A549 (cell line): ENCODE results near the gene ADNP2. TPM values are rescaled to one million over a fixed set of nuclear protein-coding genes. Genes with fewer than 3 reads are reported as not detected.

Source experiments
- ATAC-seq, 2 experiments: fragments of 200-7000 bp in 1 of 2; fragments of >200 bp in 1 of 2; cut with Nextera tagmentation in 1 of 2; cut with Tn5 transposase in 1 of 2; 3 replicates each; pipeline versions ENCODE4 v1.8.0 to v1.9.1; 2018 to 2020; ENCODE audit warnings: mild to moderate bottlenecking in 1 of 2, moderate library complexity in 1 of 2
- CTCF ChIA-PET: fragments of 300-600 bp; sonication (Branson Sonifier 250); formaldehyde crosslinking; extraction: SDS; loops from one replicate; lab custom pipeline; 2021; ENCODE audit warnings: antibody characterized with exemption, inconsistent platforms; lab: Yijun Ruan, JAX
- POLR2A ChIA-PET: fragments of 350-600 bp; formaldehyde crosslinking; extraction: SDS; loops from one replicate; lab custom pipeline; 2021; ENCODE audit warnings: antibody characterized with exemption, inconsistent platforms; lab: Yijun Ruan, JAX
- DNase-seq, 2 experiments: peaks; one replicate each; pipeline versions ENCODE4 v3.0.0 to v3.0.0-alpha.2; 2011 to 2016; ENCODE audit warnings: low read depth in 1 of 2, low spot score in 1 of 2
- FAIRE-seq: peaks from 2 replicates; lab custom pipeline; 2011; peaks lifted over from hg19 to GRCh38; lab: Jason Lieb, UNC
- H3K27ac ChIP-seq, 2 experiments: fragments of >200 bp; sonication (Bioruptor Twin); formaldehyde crosslinking; 3 replicates each; pipeline ENCODE4 v1.5.1; 2016 to 2017
- H3K4me1 ChIP-seq: fragments of >200 bp; sonication (Bioruptor Twin); formaldehyde crosslinking; 3 replicates; pipeline ENCODE4 v1.6.1; 2016
- H3K4me2 ChIP-seq: fragments of >200 bp; sonication (Bioruptor Twin); formaldehyde crosslinking; 3 replicates; pipeline ENCODE4 v1.6.1; 2016
- H3K4me3 ChIP-seq: fragments of >200 bp; sonication (Bioruptor Twin); formaldehyde crosslinking; 3 replicates; pipeline ENCODE4 v1.5.1; 2016
- H3K9me3 ChIP-seq: fragments of >200 bp; sonication (Bioruptor Twin); formaldehyde crosslinking; 3 replicates; pipeline ENCODE4 v1.6.1; 2016
- BHLHE40 ChIP-seq: IDR thresholded peaks from 2 replicates; pipeline ENCODE4 v1.6.1; 2012; ENCODE audit warnings: low read depth, low read length, inconsistent platforms
- CBX2 ChIP-seq: fragments of 200-600 bp; sonication (generic); IDR thresholded peaks from 2 replicates; pipeline ENCODE4 v1.6.1; 2016; ENCODE audit warnings: low read depth, mild to moderate bottlenecking, borderline replicate concordance
- CHD2 ChIP-seq: fragments of 150-350 bp; IDR thresholded peaks from 2 replicates; pipeline ENCODE4 v1.6.1; 2014; ENCODE audit warnings: low read length; ENCODE audit not compliant: partially characterized antibody
- CHD4 ChIP-seq: fragments of 200-600 bp; sonication (generic); IDR thresholded peaks from 2 replicates; pipeline ENCODE4 v1.6.1; 2016; ENCODE audit warnings: antibody characterized with exemption, mild to moderate bottlenecking, borderline replicate concordance
- EHF ChIP-seq: fragments of 250-450 bp; sonication (Bioruptor Pico); IDR thresholded peaks from 2 replicates; pipeline ENCODE4 v1.5.0; 2020; ENCODE audit warnings: mild to moderate bottlenecking
- EHMT2 ChIP-seq: fragments of 200-600 bp; sonication (generic); IDR thresholded peaks from 2 replicates; pipeline ENCODE4 v1.6.1; 2016; ENCODE audit warnings: antibody characterized with exemption, low read depth, mild to moderate bottlenecking, moderate library complexity
- FOXS1 ChIP-seq: fragments of 250-450 bp; sonication (Bioruptor Pico); IDR thresholded peaks from 2 replicates; pipeline ENCODE4 v1.5.0; 2020; ENCODE audit warnings: mild to moderate bottlenecking, moderate library complexity
- HOXB5 ChIP-seq: fragments of 250-450 bp; sonication (Bioruptor Pico); IDR thresholded peaks from 2 replicates; pipeline ENCODE4 v1.5.0; 2020; ENCODE audit warnings: mild to moderate bottlenecking, moderate library complexity
- KDM1A ChIP-seq: fragments of 200-600 bp; sonication (generic); IDR thresholded peaks from 2 replicates; pipeline ENCODE4 v1.6.1; 2016; ENCODE audit warnings: low read depth, mild to moderate bottlenecking
- MAZ ChIP-seq: fragments of 150-350 bp; IDR thresholded peaks from 2 replicates; pipeline ENCODE4 v1.6.1; 2014; ENCODE audit warnings: antibody characterized with exemption, low read depth, low read length, borderline replicate concordance
- NPAS2 ChIP-seq: fragments of 250-450 bp; sonication (Bioruptor Pico); IDR thresholded peaks from 2 replicates; pipeline ENCODE4 v1.8.0; 2022; ENCODE audit warnings: mild to moderate bottlenecking, moderate library complexity, borderline replicate concordance
- PHF8 ChIP-seq: fragments of 200-600 bp; sonication (generic); IDR thresholded peaks from 2 replicates; pipeline ENCODE4 v1.6.1; 2016; ENCODE audit warnings: low read depth, mild to moderate bottlenecking, antibody characterized with exemption, moderate library complexity, borderline replicate concordance
- POLR2AphosphoS2 ChIP-seq: conservative IDR thresholded peaks from 2 replicates; pipeline ENCODE4 v1.6.1; 2012; ENCODE audit warnings: low read length, improper control_type of control experiment, inconsistent platforms
- RNF2 ChIP-seq: fragments of 200-600 bp; sonication (generic); IDR thresholded peaks from 2 replicates; pipeline ENCODE4 v1.6.1; 2016; ENCODE audit warnings: low read depth, mild to moderate bottlenecking, antibody characterized with exemption, moderate library complexity, borderline replicate concordance
- ZC3H11A ChIP-seq: fragments of 450-650 bp; IDR thresholded peaks from 2 replicates; pipeline ENCODE4 v1.6.1; 2014; ENCODE audit warnings: antibody characterized with exemption, mild to moderate bottlenecking
- ZNF302 ChIP-seq: fragments of 250-450 bp; sonication (Bioruptor Pico); IDR thresholded peaks from 2 replicates; pipeline ENCODE4 v1.9.0; 2021; ENCODE audit warnings: inconsistent platforms, mild to moderate bottlenecking, moderate library complexity
- ZSCAN20 ChIP-seq: fragments of 250-450 bp; sonication (Bioruptor Pico); IDR thresholded peaks from 2 replicates; pipeline ENCODE4 v1.8.0; 2022; ENCODE audit warnings: mild to moderate bottlenecking, moderate library complexity
- WGBS: methylation state at CpG from one replicate; pipeline ENCODE4 v1.1.6; 2017; ENCODE audit errors: missing lambda C conversion rate; 5-methylcytosine and 5-hydroxymethylcytosine counted together
- polyA plus RNA-seq, 4 experiments: library from polyadenylated mRNA; depleted of rRNA in 3 of 4; stranded (reverse); fragments of >200 nt; fragmentation: RNase III in 1 of 4; extraction: RNeasy Plus Mini Kit Qiagen cat#74134 plus additional on column Dnase treatment in 1 of 4; gene quantifications; 2 replicates in 3 of 4; 3 replicates in 1 of 4; pipeline ENCODE4 v1.2.3, GENCODE V29; 2011 to 2017
- TF ChIP-seq, protein P1 (sequence below): fragments of 200-600 bp; sonication (generic); IDR thresholded peaks from 2 replicates; pipeline ENCODE4 v1.6.1; 2016; ENCODE audit warnings: antibody characterized with exemption, mild to moderate bottlenecking, moderate library complexity
- TF ChIP-seq, protein P2 (sequence below): fragments of 250-450 bp; sonication (Bioruptor Pico); IDR thresholded peaks from 2 replicates; pipeline ENCODE4 v1.5.0; 2021; ENCODE audit warnings: mild to moderate bottlenecking, moderate library complexity, borderline replicate concordance
- TF ChIP-seq, protein P3 (sequence below): IDR thresholded peaks from 2 replicates; pipeline ENCODE4 v1.6.1; 2012
- TF ChIP-seq, protein P4 (sequence below): fragments of >200 bp; sonication (Bioruptor Twin); formaldehyde crosslinking; IDR thresholded peaks from 2 replicates; pipeline ENCODE4 v1.6.1; 2016
- TF ChIP-seq, protein P5 (sequence below): fragments of 450-650 bp; IDR thresholded peaks from 2 replicates; pipeline ENCODE4 v1.6.1; 2014; ENCODE audit warnings: antibody characterized with exemption

The ADNP2 gene
- polyA plus RNA-seq, 2 of the 4 experiments (the other 2 are of a cell fraction): 9.8 to 9.9 TPM

DNA sequence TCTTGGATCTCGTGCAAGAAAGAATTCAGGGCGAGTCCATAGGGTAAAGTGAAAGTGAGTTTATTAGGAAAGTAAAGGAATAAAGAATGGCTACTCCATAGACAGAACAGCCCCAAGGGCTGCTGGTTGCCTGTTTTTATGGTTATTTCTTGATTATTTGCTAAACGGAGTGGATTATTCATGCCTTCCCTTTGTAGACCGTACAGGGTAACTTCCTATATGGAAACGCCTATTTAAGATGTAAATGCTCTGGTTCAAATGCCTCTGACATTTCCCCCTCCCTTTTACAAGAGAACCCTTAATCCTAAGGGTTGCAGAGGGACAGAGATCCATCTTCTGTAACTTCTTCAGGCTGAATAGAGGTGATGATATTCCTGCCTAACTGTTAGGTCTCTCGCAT is 49.1 kb upstream of the ADNP2 start:
- Histone ChIP-seq H3K4me3 (no peak overlapping the region), H3K27ac (no peak overlapping the region), H3K9me3 (peaks cover 13% of the 10 kb centered on the region), H3K4me2 (no peak overlapping the region), H3K4me1 (no peaks in the 10 kb centered on the region)
- FAIRE-seq (no peak), ATAC-seq (no peak), DNase-seq (no peak)
- CTCF ChIA-PET: no interaction called here
- POLR2A ChIA-PET: no interaction called here
- WGBS: 45% methylated on average over 6 of the region's 6 CpGs
- TF ChIP-seq NPAS2 (CRISPR knock-in tag) (no peak), EHF (CRISPR knock-in tag) (no peak), KDM1A (no peak), PHF8 (no peak), MAZ (no peak), CBX2 (no peak), HOXB5 (CRISPR knock-in tag) (no peak), CHD4 (no peak), ZNF302 (CRISPR knock-in tag) (no peak)
- TF ChIP-seq, protein P1, sequence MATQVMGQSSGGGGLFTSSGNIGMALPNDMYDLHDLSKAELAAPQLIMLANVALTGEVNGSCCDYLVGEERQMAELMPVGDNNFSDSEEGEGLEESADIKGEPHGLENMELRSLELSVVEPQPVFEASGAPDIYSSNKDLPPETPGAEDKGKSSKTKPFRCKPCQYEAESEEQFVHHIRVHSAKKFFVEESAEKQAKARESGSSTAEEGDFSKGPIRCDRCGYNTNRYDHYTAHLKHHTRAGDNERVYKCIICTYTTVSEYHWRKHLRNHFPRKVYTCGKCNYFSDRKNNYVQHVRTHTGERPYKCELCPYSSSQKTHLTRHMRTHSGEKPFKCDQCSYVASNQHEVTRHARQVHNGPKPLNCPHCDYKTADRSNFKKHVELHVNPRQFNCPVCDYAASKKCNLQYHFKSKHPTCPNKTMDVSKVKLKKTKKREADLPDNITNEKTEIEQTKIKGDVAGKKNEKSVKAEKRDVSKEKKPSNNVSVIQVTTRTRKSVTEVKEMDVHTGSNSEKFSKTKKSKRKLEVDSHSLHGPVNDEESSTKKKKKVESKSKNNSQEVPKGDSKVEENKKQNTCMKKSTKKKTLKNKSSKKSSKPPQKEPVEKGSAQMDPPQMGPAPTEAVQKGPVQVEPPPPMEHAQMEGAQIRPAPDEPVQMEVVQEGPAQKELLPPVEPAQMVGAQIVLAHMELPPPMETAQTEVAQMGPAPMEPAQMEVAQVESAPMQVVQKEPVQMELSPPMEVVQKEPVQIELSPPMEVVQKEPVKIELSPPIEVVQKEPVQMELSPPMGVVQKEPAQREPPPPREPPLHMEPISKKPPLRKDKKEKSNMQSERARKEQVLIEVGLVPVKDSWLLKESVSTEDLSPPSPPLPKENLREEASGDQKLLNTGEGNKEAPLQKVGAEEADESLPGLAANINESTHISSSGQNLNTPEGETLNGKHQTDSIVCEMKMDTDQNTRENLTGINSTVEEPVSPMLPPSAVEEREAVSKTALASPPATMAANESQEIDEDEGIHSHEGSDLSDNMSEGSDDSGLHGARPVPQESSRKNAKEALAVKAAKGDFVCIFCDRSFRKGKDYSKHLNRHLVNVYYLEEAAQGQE: no peak
- TF ChIP-seq, protein P2, sequence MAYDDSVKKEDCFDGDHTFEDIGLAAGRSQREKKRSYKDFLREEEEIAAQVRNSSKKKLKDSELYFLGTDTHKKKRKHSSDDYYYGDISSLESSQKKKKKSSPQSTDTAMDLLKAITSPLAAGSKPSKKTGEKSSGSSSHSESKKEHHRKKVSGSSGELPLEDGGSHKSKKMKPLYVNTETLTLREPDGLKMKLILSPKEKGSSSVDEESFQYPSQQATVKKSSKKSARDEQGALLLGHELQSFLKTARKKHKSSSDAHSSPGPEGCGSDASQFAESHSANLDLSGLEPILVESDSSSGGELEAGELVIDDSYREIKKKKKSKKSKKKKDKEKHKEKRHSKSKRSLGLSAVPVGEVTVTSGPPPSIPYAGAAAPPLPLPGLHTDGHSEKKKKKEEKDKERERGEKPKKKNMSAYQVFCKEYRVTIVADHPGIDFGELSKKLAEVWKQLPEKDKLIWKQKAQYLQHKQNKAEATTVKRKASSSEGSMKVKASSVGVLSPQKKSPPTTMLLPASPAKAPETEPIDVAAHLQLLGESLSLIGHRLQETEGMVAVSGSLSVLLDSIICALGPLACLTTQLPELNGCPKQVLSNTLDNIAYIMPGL (CRISPR knock-in tag): no peak
- TF ChIP-seq, protein P3, sequence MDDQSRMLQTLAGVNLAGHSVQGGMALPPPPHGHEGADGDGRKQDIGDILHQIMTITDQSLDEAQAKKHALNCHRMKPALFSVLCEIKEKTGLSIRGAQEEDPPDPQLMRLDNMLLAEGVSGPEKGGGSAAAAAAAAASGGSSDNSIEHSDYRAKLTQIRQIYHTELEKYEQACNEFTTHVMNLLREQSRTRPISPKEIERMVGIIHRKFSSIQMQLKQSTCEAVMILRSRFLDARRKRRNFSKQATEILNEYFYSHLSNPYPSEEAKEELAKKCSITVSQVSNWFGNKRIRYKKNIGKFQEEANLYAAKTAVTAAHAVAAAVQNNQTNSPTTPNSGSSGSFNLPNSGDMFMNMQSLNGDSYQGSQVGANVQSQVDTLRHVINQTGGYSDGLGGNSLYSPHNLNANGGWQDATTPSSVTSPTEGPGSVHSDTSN: no peak

DNA sequence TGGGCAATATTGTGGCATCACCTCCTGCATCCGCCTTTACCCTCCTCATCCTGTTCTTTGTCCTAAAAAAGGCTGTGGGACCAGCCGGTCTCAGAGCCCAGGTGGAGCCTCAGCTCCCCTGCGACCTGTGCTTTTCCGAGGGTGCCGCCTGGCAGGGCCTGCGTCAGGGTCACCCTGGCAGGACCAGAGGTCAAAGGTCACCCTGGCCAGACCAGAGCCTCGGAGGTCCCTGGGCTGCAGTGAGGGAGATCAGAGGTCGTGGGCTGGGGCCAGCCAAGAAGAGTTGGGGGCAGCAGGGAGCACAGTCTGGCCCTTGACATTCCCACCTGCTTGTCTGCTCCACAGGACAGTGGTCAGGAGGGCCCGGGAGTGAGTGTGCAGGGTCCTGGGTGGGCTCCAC is 43.4 kb upstream of the ADNP2 start:
- ChIA-PET CTCF (interaction anchor here (1.4 kb wide), 1 partner anchor 30 kb away, joined by 5 read pairs; no protein-coding TSS in a partner anchor), POLR2A (no interaction called here)
- no peak for TF ChIP-seq BHLHE40
- no peak for TF ChIP-seq POLR2AphosphoS2
- no peak for TF ChIP-seq PHF8
- no peak for TF ChIP-seq ZSCAN20 (CRISPR knock-in tag)
- no peak for ATAC-seq
- FAIRE-seq: no peak
- no peak for DNase-seq
- Histone ChIP-seq H3K4me2 (no peak overlapping the region), H3K9me3 (no peaks in the 10 kb centered on the region), H3K4me1 (no peaks in the 10 kb centered on the region), H3K4me3 (no peak overlapping the region), H3K27ac (no peak overlapping the region)
- 100% methylated on average over 2 of the region's 9 CpGs for WGBS

DNA sequence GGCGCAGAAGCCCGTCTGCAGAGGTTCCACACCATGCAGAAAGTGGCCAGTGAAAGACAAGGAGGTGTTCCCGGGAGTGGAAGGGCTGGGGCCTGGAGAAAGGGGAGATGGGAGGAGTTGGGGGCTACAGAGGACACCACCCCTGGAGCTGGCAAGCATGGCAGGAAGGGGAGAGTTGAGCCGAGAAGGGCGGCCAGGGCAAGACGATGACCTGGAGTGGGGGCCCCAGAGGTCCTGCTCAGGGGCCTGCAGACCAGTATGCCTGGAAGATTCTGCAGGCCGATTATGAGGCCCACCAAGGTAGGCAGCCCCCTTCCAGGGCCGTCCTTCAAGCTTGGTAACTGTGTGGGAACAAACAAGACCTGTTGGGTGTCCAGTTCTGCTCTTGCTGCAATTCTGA is 41.7 kb upstream of the ADNP2 start:
- H3K4me3 ChIP-seq: no peak overlapping the region
- H3K4me1 ChIP-seq: no peaks in the 10 kb centered on the region
- TF ChIP-seq CHD2 (no peak), FOXS1 (CRISPR knock-in tag) (no peak), MAZ (no peak), EHMT2 (no peak), POLR2AphosphoS2 (no peak), ZC3H11A (no peak), RNF2 (no peak), HOXB5 (CRISPR knock-in tag) (no peak)
- TF ChIP-seq, protein P4, sequence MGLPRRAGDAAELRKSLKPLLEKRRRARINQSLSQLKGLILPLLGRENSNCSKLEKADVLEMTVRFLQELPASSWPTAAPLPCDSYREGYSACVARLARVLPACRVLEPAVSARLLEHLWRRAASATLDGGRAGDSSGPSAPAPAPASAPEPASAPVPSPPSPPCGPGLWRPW: no peak
- TF ChIP-seq, protein P5, sequence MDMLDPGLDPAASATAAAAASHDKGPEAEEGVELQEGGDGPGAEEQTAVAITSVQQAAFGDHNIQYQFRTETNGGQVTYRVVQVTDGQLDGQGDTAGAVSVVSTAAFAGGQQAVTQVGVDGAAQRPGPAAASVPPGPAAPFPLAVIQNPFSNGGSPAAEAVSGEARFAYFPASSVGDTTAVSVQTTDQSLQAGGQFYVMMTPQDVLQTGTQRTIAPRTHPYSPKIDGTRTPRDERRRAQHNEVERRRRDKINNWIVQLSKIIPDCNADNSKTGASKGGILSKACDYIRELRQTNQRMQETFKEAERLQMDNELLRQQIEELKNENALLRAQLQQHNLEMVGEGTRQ: no peak
- 68% methylated on average over 8 of the region's 8 CpGs for WGBS
- ATAC-seq (no peak), FAIRE-seq (no peak), DNase-seq (no peak)
- POLR2A ChIA-PET: no interaction called here
- no peak overlapping the region for H3K27ac ChIP-seq
- no peak overlapping the region for H3K4me2 ChIP-seq
- CTCF ChIA-PET: no interaction called here
- no peaks in the 10 kb centered on the region for H3K9me3 ChIP-seq
